ENCODE results near the gene NRP2. TPM values are rescaled to one million over a fixed set of nuclear protein-coding genes. Genes with fewer than 3 reads are reported as not detected.
A peak's percentile ranks its signal among the peaks of the same experiment; 100 is the strongest.

The NRP2 gene
- total and polyA plus RNA-seq, 2 of the 13 experiments (the other 11 are each of a cell fraction or from before 2014, with no cell fraction given): 0.65 to 1.4 TPM

- TF ChIP-seq ZNF549 (CRISPR knock-in tag; IDR thresholded peaks at IDR 0.05) (no peak), SNAI1 (CRISPR knock-in tag; IDR thresholded peaks at IDR 0.05; ENCODE audit: borderline replicate concordance) (no peak), ZNF337 (CRISPR knock-in tag; IDR thresholded peaks at IDR 0.05; ENCODE audit: borderline replicate concordance, low read depth) (no peak), CCDC6 (CRISPR knock-in tag; IDR thresholded peaks at IDR 0.05) (no peak), ZC3H4 (CRISPR knock-in tag; IDR thresholded peaks at IDR 0.05; ENCODE audit: borderline replicate concordance) (no peak), ZNF180 (CRISPR knock-in tag; IDR thresholded peaks at IDR 0.05; ENCODE audit: borderline replicate concordance, low read depth) (no peak), ZNF354B (CRISPR knock-in tag; IDR thresholded peaks at IDR 0.05) (no peak), ZSCAN21 (CRISPR knock-in tag; IDR thresholded peaks at IDR 0.05; ENCODE audit: borderline replicate concordance) (no peak), ZNF619 (CRISPR knock-in tag; IDR thresholded peaks at IDR 0.05) (peak; percentile 41; the same call in 1 of the 2 replicates), ZNF879 (CRISPR knock-in tag; IDR thresholded peaks at IDR 0.05) (no peak), ZFP90 (CRISPR knock-in tag; IDR thresholded peaks at IDR 0.05; ENCODE audit: borderline replicate concordance) (peak; percentile 49; the same call in 1 of the 2 replicates), CENPT (CRISPR knock-in tag; IDR thresholded peaks at IDR 0.05; ENCODE audit: low read depth) (no peak), ZNF33A (CRISPR knock-in tag; IDR thresholded peaks at IDR 0.05; ENCODE audit: borderline replicate concordance) (no peak), TCF7L2 (IDR thresholded peaks at IDR 0.05; ENCODE audit: low read depth, low read length) (no peak), ZNF720 (CRISPR knock-in tag; IDR thresholded peaks at IDR 0.05) (no peak), SSRP1 (CRISPR knock-in tag; IDR thresholded peaks at IDR 0.05) (no peak), NFRKB (IDR thresholded peaks at IDR 0.05) (no peak), ZNF724P (CRISPR knock-in tag; IDR thresholded peaks at IDR 0.05; ENCODE audit: borderline replicate concordance) (no peak), ZNF24 (IDR thresholded peaks at IDR 0.05) (no peak), ZNF3 (CRISPR knock-in tag; IDR thresholded peaks at IDR 0.05) (no peak), ZFP36L1 (CRISPR knock-in tag; IDR thresholded peaks at IDR 0.05) (no peak), MED1 (CRISPR knock-in tag; IDR thresholded peaks at IDR 0.05) (peak; percentile 75), CBX2 (IDR thresholded peaks at IDR 0.05; ENCODE audit: low read depth, low read length) (no peak), CBX2 (CRISPR knock-in tag; IDR thresholded peaks at IDR 0.05; ENCODE audit: low read depth) (no peak), SNRNP70 (IDR thresholded peaks at IDR 0.05; ENCODE audit: low read depth, low read length) (no peak), TBX3 (IDR thresholded peaks at IDR 0.05; ENCODE audit: borderline replicate concordance) (no peak), HOXA3 (CRISPR knock-in tag; IDR thresholded peaks at IDR 0.05) (no peak; the same call in 1 of the 2 replicates), ADNP (CRISPR knock-in tag; IDR thresholded peaks at IDR 0.05) (no peak; the same call in 1 of the 2 replicates), IKZF1 (IDR thresholded peaks at IDR 0.05) (no peak), ZSCAN30 (CRISPR knock-in tag; IDR thresholded peaks at IDR 0.05) (0 out of 2 replicates have a peak, but pooled peaks have one; percentile 19)
- TF ChIP-seq, protein P1, sequence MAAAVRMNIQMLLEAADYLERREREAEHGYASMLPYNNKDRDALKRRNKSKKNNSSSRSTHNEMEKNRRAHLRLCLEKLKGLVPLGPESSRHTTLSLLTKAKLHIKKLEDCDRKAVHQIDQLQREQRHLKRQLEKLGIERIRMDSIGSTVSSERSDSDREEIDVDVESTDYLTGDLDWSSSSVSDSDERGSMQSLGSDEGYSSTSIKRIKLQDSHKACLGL (CRISPR knock-in tag; IDR thresholded peaks at IDR 0.05): no peak
- TF ChIP-seq, protein P2, sequence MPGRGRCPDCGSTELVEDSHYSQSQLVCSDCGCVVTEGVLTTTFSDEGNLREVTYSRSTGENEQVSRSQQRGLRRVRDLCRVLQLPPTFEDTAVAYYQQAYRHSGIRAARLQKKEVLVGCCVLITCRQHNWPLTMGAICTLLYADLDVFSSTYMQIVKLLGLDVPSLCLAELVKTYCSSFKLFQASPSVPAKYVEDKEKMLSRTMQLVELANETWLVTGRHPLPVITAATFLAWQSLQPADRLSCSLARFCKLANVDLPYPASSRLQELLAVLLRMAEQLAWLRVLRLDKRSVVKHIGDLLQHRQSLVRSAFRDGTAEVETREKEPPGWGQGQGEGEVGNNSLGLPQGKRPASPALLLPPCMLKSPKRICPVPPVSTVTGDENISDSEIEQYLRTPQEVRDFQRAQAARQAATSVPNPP (CRISPR knock-in tag; IDR thresholded peaks at IDR 0.05): peak; percentile 43; the same call in 1 of the 2 replicates
Measured at GRCh38 chr2:205700331-205701132, 18.2 kb downstream of the NRP2 start (continued).
